Keratinocyte (primary cell): ENCODE results near the gene COX5A. TPM values are rescaled to one million over a fixed set of nuclear protein-coding genes. Genes with fewer than 3 reads are reported as not detected.

Source experiments
- DNase-seq: peaks from one replicate; pipeline ENCODE4 v3.0.0-alpha.2; 2011; ENCODE audit warnings: low read depth, missing footprints, low spot score
- FAIRE-seq: peaks from 2 replicates; lab custom pipeline; 2011; peaks lifted over from hg19 to GRCh38; lab: Jason Lieb, UNC
- H2AFZ ChIP-seq: 2 replicates; pipeline ENCODE4 v1.6.0; 2012; ENCODE audit warnings: low read length, control low read depth, inconsistent platforms; ENCODE audit not compliant: control insufficient read depth
- H3K27ac ChIP-seq: 2 replicates; pipeline ENCODE4 v1.5.1; 2011; ENCODE audit warnings: low read length; ENCODE audit not compliant: control insufficient read depth, insufficient read depth
- H3K27me3 ChIP-seq: 3 replicates; pipeline ENCODE4 v1.6.0; 2011; ENCODE audit warnings: low read length; ENCODE audit not compliant: control insufficient read depth, insufficient read depth; ENCODE audit errors: extremely low read depth
- H3K36me3 ChIP-seq, 2 experiments: 2 replicates in 1 of 2; 3 replicates in 1 of 2; pipeline ENCODE4 v1.5.1; 2011; ENCODE audit warnings: low read length in 2 of 2, mild to moderate bottlenecking in 1 of 2; ENCODE audit not compliant: control insufficient read depth in 2 of 2, insufficient read depth in 2 of 2; ENCODE audit errors: extremely low read depth in 1 of 2
- H3K4me1 ChIP-seq: 3 replicates; pipeline ENCODE4 v1.5.1; 2011; ENCODE audit warnings: low read length; ENCODE audit not compliant: control insufficient read depth, insufficient read depth; ENCODE audit errors: extremely low read depth
- H3K4me2 ChIP-seq: 3 replicates; pipeline ENCODE4 v1.6.0; 2011; ENCODE audit warnings: low read depth, low read length; ENCODE audit not compliant: control insufficient read depth, insufficient read depth; ENCODE audit errors: extremely low read depth
- H3K4me3 ChIP-seq, 3 experiments: fragments of 200-600 bp in 1 of 3; sonication (generic) in 1 of 3; 2 replicates in 2 of 3; 3 replicates in 1 of 3; pipeline ENCODE4 v1.5.1; 2011 to 2016; ENCODE audit warnings: low read length in 3 of 3, mild to moderate bottlenecking in 3 of 3, control low read depth in 2 of 3, inconsistent platforms in 1 of 3, low read depth in 1 of 3, mixed read lengths in 1 of 3, mixed run types in 1 of 3, moderate library complexity in 1 of 3; ENCODE audit not compliant: control insufficient read depth in 2 of 3, insufficient read depth in 2 of 3; ENCODE audit errors: extremely low read depth in 1 of 3
- H3K79me2 ChIP-seq: 2 replicates; pipeline ENCODE4 v1.6.0; 2012; ENCODE audit warnings: low read length; ENCODE audit not compliant: control insufficient read depth, insufficient read depth
- H3K9ac ChIP-seq: 3 replicates; pipeline ENCODE4 v1.6.0; 2011; ENCODE audit warnings: low read length; ENCODE audit not compliant: control insufficient read depth, insufficient read depth; ENCODE audit errors: extremely low read depth
- H3K9me1 ChIP-seq: 3 replicates; pipeline ENCODE4 v1.6.0; 2011; ENCODE audit warnings: low read length; ENCODE audit not compliant: control insufficient read depth, insufficient read depth; ENCODE audit errors: extremely low read depth
- H3K9me3 ChIP-seq: 2 replicates; pipeline ENCODE4 v1.5.1; 2012; ENCODE audit warnings: low read depth, low read length; ENCODE audit not compliant: control insufficient read depth
- H4K20me1 ChIP-seq: 3 replicates; pipeline ENCODE4 v1.6.0; 2011; ENCODE audit warnings: low read length; ENCODE audit not compliant: control insufficient read depth, insufficient read depth; ENCODE audit errors: extremely low read depth
- EZH2 ChIP-seq: IDR thresholded peaks from one replicate; pipeline ENCODE4 v1.6.1; 2012; ENCODE audit warnings: inconsistent platforms, mild to moderate bottlenecking, low read length, moderate library complexity
- dilution Hi-C: fragments of 300-500 bp; cut with MboI; formaldehyde crosslinking; loops from one replicate; pipeline ENCODE4 v1.7.0; 2020; ENCODE audit warnings: low sequenced_read_pairs; ENCODE audit not compliant: extremely low pct_ligation_motif_present
- polyA plus RNA-seq, 5 experiments: library from polyadenylated mRNA; depleted of rRNA in 3 of 5; stranded (reverse) in 3 of 5; stranded (forward) in 1 of 5; unstranded in 1 of 5; fragments of >200 nt; gene quantifications; 1 replicate in 1 of 5; 2 replicates in 3 of 5; 3 replicates in 1 of 5; pipeline versions ENCODE4 v1.2.1 to v1.2.3, GENCODE V29; 2011 to 2012; ENCODE audit warnings: missing spikeins in 2 of 5, low read depth in 1 of 5, low replicate concordance in 1 of 5
- TF ChIP-seq, protein P1 (sequence below), 3 experiments: IDR thresholded peaks in 1 of 3; conservative IDR thresholded peaks in 1 of 3; optimal IDR thresholded peaks in 1 of 3; 2 replicates in 2 of 3; 3 replicates in 1 of 3; pipeline versions ENCODE3 to v1.5.1; 2011; ENCODE audit warnings: low read length in 3 of 3, mild to moderate bottlenecking in 3 of 3, moderate library complexity in 2 of 3, control low read depth in 1 of 3, inconsistent platforms in 1 of 3; ENCODE audit not compliant: insufficient read depth in 2 of 3; ENCODE audit errors: extremely low read depth in 1 of 3

COX5A gene
- polyA plus RNA-seq, 1 donor (not counting 4 experiments of a cell fraction or from before 2014, with no cell fraction given), result 217 TPM

DNA sequence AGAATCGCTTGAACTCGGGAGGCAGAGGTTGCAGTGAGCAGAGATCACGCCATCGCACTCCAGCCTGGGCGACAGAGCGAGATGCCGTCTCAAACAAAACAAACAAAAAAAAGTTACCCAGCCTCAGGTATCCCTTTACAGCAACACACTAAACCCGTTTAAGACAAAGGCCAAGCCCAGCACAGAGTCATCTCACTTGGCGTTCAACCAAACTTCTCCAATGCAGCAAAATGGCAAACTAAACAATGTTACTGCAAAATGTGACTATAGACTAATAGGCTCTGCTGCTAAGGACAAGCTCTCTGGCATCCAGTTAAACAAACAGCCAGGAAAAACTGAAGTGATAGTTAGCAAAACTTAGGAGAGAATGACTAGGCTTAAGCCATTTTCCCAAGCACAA is 24.8 kb downstream of the COX5A start:
- Histone ChIP-seq H3K79me2 (no peaks in the 10 kb centered on the region), H3K9me1 (no peaks in the 10 kb centered on the region), H3K4me3 (no peak overlapping the region), H3K4me1 (no peaks in the 10 kb centered on the region), H4K20me1 (no peaks in the 10 kb centered on the region), H3K36me3 (peaks cover 12 to 29% of the 10 kb centered on the region in 2 experiments), H3K9me3 (no peaks in the 10 kb centered on the region), H2AFZ (no peak overlapping the region), H3K27ac (no peak overlapping the region), H3K9ac (no peak overlapping the region), H3K4me2 (no peak overlapping the region), H3K27me3 (no peaks in the 10 kb centered on the region)
- dilution Hi-C loops, result no loop called here
- DNase-seq (no peak), FAIRE-seq (no peak)
- TF ChIP-seq, protein P1, sequence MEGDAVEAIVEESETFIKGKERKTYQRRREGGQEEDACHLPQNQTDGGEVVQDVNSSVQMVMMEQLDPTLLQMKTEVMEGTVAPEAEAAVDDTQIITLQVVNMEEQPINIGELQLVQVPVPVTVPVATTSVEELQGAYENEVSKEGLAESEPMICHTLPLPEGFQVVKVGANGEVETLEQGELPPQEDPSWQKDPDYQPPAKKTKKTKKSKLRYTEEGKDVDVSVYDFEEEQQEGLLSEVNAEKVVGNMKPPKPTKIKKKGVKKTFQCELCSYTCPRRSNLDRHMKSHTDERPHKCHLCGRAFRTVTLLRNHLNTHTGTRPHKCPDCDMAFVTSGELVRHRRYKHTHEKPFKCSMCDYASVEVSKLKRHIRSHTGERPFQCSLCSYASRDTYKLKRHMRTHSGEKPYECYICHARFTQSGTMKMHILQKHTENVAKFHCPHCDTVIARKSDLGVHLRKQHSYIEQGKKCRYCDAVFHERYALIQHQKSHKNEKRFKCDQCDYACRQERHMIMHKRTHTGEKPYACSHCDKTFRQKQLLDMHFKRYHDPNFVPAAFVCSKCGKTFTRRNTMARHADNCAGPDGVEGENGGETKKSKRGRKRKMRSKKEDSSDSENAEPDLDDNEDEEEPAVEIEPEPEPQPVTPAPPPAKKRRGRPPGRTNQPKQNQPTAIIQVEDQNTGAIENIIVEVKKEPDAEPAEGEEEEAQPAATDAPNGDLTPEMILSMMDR (optimal IDR thresholded peaks at IDR 0.05 in 1 of 3, IDR thresholded peaks at IDR 0.05 in 1 of 3, conservative IDR thresholded peaks at IDR 0.05 in 1 of 3; ENCODE audit: extremely low read depth in 1 of 3, insufficient read depth in 2 of 3, low read length in 3 of 3), result no peak
- no peak for TF ChIP-seq EZH2

DNA sequence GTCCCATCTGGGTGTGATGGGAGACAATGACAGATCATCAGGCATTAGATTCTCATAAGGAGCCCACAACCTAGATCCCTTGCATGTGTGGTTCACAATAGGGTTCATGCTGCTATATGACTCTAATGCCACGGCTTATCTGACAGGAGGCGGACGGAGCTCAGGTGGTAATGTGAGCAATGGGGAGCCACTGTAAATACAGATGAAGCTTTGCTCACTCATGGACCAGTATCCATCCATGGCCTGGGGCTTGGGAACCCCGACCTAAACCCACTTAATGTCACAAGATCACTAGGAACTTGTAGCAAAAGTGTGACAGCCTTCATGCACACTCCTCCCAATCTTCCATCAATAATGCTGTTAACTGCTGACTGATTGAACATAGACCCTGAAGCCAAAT is 29.2 kb downstream of the COX5A start:
- no peaks in the 10 kb centered on the region for H3K27me3 ChIP-seq
- H3K9ac ChIP-seq, result no peak overlapping the region
- H3K9me3 ChIP-seq, result no peaks in the 10 kb centered on the region
- no peak overlapping the region for H3K4me2 ChIP-seq
- no peak overlapping the region for H3K4me3 ChIP-seq
- no peak overlapping the region for H2AFZ ChIP-seq
- dilution Hi-C loops, result no loop called here
- no peaks in the 10 kb centered on the region for H4K20me1 ChIP-seq
- FAIRE-seq (no peak), DNase-seq (no peak)
- H3K36me3 ChIP-seq, result peaks cover 18 to 31% of the 10 kb centered on the region in 2 experiments
- H3K27ac ChIP-seq, result no peak overlapping the region
- no peak for TF ChIP-seq EZH2
- TF ChIP-seq, protein P1 (optimal IDR thresholded peaks at IDR 0.05 in 1 of 3, IDR thresholded peaks at IDR 0.05 in 1 of 3, conservative IDR thresholded peaks at IDR 0.05 in 1 of 3; ENCODE audit: extremely low read depth in 1 of 3, insufficient read depth in 2 of 3, low read length in 3 of 3), result no peak
- peaks cover 22% of the 10 kb centered on the region for H3K79me2 ChIP-seq
- peaks cover 10% of the 10 kb centered on the region for H3K4me1 ChIP-seq
- H3K9me1 ChIP-seq, result peaks cover 5% of the 10 kb centered on the region
